Mammary epithelial cell (primary cell): ENCODE measurements around the gene LMNB1.

ENCODE experiments used
- EZH2 ChIP-seq: IDR thresholded peaks from 2 replicates; pipeline ENCODE4 v1.6.1; 2012; ENCODE audit warnings: low read length, inconsistent platforms, borderline replicate concordance
- TF ChIP-seq, protein P1 (sequence below), 2 donors: IDR thresholded peaks in 1 of 2; conservative IDR thresholded peaks in 1 of 2; 2 replicates each; pipeline ENCODE4 v1.5.1; 2011 to 2012; ENCODE audit warnings: inconsistent platforms in 2 of 2, low read length in 2 of 2, mild to moderate bottlenecking in 2 of 2, control low read depth in 1 of 2, low read depth in 1 of 2; ENCODE audit not compliant: insufficient read depth in 1 of 2; ENCODE audit errors: extremely low read depth in 1 of 2

DNA sequence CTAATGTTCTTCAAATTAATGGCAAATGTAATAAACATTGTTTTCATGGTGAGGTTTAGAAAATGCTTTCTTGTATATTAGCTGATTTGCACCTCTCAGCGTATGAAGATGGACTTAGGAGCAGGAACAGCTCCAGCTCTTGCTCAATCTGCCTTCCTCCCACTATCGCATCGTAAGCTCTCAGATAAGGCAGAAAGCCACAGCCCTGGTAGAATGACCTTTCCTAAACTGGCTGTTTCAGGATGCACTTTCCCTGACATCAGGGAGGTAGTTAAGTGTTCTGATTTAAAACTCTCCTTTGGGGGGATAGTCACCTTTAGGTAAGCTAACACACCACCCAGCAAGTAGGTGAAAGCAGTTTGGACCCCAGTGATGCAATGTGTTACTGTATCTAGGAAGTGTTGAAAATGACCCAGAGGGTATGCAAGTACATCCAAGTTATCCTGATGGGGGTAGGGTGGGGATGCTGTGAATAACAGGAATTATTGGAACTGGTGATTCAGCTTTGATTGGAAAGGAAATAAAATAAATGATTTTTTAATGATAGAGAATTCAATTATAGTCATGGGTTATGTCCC is 72.3 kb downstream of the LMNB1 start:
- TF ChIP-seq, protein P1, sequence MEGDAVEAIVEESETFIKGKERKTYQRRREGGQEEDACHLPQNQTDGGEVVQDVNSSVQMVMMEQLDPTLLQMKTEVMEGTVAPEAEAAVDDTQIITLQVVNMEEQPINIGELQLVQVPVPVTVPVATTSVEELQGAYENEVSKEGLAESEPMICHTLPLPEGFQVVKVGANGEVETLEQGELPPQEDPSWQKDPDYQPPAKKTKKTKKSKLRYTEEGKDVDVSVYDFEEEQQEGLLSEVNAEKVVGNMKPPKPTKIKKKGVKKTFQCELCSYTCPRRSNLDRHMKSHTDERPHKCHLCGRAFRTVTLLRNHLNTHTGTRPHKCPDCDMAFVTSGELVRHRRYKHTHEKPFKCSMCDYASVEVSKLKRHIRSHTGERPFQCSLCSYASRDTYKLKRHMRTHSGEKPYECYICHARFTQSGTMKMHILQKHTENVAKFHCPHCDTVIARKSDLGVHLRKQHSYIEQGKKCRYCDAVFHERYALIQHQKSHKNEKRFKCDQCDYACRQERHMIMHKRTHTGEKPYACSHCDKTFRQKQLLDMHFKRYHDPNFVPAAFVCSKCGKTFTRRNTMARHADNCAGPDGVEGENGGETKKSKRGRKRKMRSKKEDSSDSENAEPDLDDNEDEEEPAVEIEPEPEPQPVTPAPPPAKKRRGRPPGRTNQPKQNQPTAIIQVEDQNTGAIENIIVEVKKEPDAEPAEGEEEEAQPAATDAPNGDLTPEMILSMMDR (conservative IDR thresholded peaks at IDR 0.05 in 1 of 2, IDR thresholded peaks at IDR 0.05 in 1 of 2; ENCODE audit: extremely low read depth in 1 of 2, insufficient read depth in 1 of 2, low read depth in 1 of 2, low read length in 2 of 2), result no peak
- TF ChIP-seq EZH2, result no peak
